Measurements from ENCODE around the gene MMP12. TPM values are rescaled to one million over a fixed set of nuclear protein-coding genes. Genes with fewer than 3 reads are reported as not detected.

The MMP12 gene
- total RNA-seq, 1 donor: 0.36 TPM

DNA sequence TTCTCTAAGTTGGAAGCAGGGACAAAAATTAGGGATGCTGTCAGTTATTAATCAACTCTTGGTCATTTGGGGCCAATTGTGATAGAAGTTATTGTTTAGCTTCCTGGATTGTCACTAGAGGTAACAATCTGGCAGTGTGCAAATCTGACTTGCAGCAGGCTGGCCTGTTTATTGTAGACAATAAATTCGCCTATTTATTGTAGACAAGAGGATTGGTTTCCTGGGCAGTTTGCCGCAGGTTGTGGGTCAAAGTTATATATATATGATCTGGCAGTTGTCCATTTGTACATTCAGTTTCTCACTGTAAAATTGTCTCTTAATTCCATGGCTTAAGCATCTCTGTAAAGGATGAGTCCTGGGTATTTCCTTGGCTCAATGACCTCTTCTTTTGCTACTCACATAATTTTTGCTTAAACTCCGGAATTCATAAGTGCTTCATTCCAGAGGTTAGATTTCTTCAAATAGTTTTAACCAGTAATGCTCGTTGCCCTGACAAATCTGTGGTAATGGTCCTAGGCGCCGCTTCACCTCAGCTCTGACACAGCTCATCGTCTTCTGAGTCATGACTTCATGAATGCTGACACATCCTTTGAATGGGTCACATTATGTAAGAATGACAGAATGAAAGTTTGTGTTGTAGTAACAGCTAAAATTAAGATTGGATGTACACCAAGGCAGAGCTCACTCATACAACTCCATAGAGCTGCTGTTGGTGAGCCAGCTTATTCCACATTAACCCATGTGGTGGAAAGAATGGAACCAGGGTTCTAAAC is 23.6 kb downstream of the MMP12 start:
- Histone ChIP-seq H3K4me3 (ENCODE audit: insufficient read depth, low read length) (no peak overlapping the region), H3K36me3 (ENCODE audit: insufficient read depth, low read length) (no peaks in the 10 kb centered on the region), H4K20me1 (ENCODE audit: insufficient read depth, low read length) (no peaks in the 10 kb centered on the region), H3K79me2 (ENCODE audit: insufficient read depth, low read length) (no peaks in the 10 kb centered on the region), H2AFZ (ENCODE audit: low read length) (no peak overlapping the region), H3K27me3 (ENCODE audit: insufficient read depth, low read length) (no peaks in the 10 kb centered on the region), H3K4me1 (ENCODE audit: insufficient read depth, low read length) (peaks cover 26% of the 10 kb centered on the region), H3K27ac (ENCODE audit: low read depth, low read length) (peak overlapping the region; percentile 59), H3K9me3 (ENCODE audit: low read depth, low read length) (no peaks in the 10 kb centered on the region), H3K4me2 (ENCODE audit: insufficient read depth, low read length) (peak overlapping the region; percentile 33)
- peak; percentile 60 for DNase-seq (ENCODE audit: insufficient read length, low spot score, missing footprints)
- TF ChIP-seq CTCF (IDR thresholded peaks at IDR 0.05; ENCODE audit: extremely low read depth, low read depth, low read length): no peak

DNA sequence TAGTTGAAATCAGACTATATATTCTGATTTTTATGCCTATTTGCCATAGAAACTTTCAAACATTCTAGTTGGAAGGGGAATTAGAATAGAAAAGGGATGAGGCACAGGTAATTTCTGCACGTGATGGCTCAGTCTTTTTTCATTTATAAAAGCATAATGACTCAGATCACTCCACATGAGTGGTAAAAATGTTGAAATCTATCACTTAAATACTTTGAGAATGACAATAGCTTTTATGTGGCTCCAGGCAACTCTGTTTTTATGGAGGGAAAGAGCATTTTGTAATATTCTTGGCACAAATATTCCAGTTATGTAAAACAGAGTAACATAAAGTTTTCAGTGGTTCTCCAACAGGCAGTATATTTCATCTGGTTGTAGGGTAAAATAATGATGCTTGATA is 25.5 kb downstream of the MMP12 start:
- Histone ChIP-seq H3K4me1 (ENCODE audit: insufficient read depth, low read length) (peaks cover 26% of the 10 kb centered on the region), H3K27me3 (ENCODE audit: insufficient read depth, low read length) (no peaks in the 10 kb centered on the region), H3K4me3 (ENCODE audit: insufficient read depth, low read length) (no peak overlapping the region), H4K20me1 (ENCODE audit: insufficient read depth, low read length) (no peaks in the 10 kb centered on the region), H3K9me3 (ENCODE audit: low read depth, low read length) (no peaks in the 10 kb centered on the region), H3K79me2 (ENCODE audit: insufficient read depth, low read length) (no peaks in the 10 kb centered on the region), H3K4me2 (ENCODE audit: insufficient read depth, low read length) (no peak overlapping the region), H3K36me3 (ENCODE audit: insufficient read depth, low read length) (no peaks in the 10 kb centered on the region), H3K27ac (ENCODE audit: low read depth, low read length) (no peak overlapping the region), H2AFZ (ENCODE audit: low read length) (no peak overlapping the region)
- peak; percentile 35 for DNase-seq (ENCODE audit: insufficient read length, low spot score, missing footprints)
- no peak for TF ChIP-seq CTCF (IDR thresholded peaks at IDR 0.05; ENCODE audit: extremely low read depth, low read depth, low read length)

- H3K9me3 ChIP-seq (ENCODE audit: low read depth, low read length): no peaks in the 10 kb centered on the region
- no peaks in the 10 kb centered on the region for H3K79me2 ChIP-seq (ENCODE audit: insufficient read depth, low read length)
- TF ChIP-seq CTCF (IDR thresholded peaks at IDR 0.05; ENCODE audit: extremely low read depth, low read depth, low read length): no peak
- H3K4me3 ChIP-seq (ENCODE audit: insufficient read depth, low read length): no peak overlapping the region
- H3K4me1 ChIP-seq (ENCODE audit: insufficient read depth, low read length): peaks cover 31% of the 10 kb centered on the region
- H4K20me1 ChIP-seq (ENCODE audit: insufficient read depth, low read length): no peaks in the 10 kb centered on the region
- H3K4me2 ChIP-seq (ENCODE audit: insufficient read depth, low read length): no peak overlapping the region
- no peaks in the 10 kb centered on the region for H3K27me3 ChIP-seq (ENCODE audit: insufficient read depth, low read length)
- H3K36me3 ChIP-seq (ENCODE audit: insufficient read depth, low read length): no peaks in the 10 kb centered on the region
- DNase-seq (ENCODE audit: insufficient read length, low spot score, missing footprints): no peak
- no peak overlapping the region for H3K27ac ChIP-seq (ENCODE audit: low read depth, low read length)
- no peak overlapping the region for H2AFZ ChIP-seq (ENCODE audit: low read length)
Observed at GRCh38 chr11:102846292-102846691, 28.5 kb downstream of the MMP12 start.

DNA sequence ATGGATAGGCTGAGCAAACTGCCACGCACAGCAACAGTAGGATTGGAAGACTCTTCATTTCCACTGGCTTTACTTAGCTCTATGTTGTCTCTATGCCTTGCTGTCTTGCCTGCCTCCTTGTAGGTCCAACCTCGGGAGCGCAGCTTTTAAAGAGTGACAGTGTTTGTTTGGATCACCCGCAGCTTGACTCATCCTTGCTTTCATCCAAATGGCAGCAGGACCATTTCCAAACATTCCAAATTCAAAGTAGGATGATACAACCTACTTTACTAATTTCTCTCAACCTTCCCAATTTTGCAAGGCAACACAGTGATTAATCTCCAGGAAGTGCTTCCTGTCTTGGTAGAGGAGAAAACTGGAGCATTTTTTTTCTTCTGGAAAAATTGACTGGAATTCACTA is 31.3 kb downstream of the MMP12 start, which contains the start of gene MMP3:
Gene MMP3 (minus strand): TSS at position 121 of the 400 bp plus-strand sequence. CDS start 63 bp downstream, at position 58.
- no peak for TF ChIP-seq CTCF (IDR thresholded peaks at IDR 0.05; ENCODE audit: extremely low read depth, low read depth, low read length)
- Histone ChIP-seq H3K79me2 (ENCODE audit: insufficient read depth, low read length) (no peaks in the 10 kb centered on the region), H3K27ac (ENCODE audit: low read depth, low read length) (no peak within 1 kb of the TSS), H3K4me3 (ENCODE audit: insufficient read depth, low read length) (no peak within 1 kb of the TSS), H3K36me3 (ENCODE audit: insufficient read depth, low read length) (no peaks in the 10 kb centered on the region), H4K20me1 (ENCODE audit: insufficient read depth, low read length) (no peaks in the 10 kb centered on the region), H3K4me1 (ENCODE audit: insufficient read depth, low read length) (peaks cover 9% of the 10 kb centered on the region), H2AFZ (ENCODE audit: low read length) (peak within 1 kb of the TSS; percentile 15), H3K9me3 (ENCODE audit: low read depth, low read length) (no peaks in the 10 kb centered on the region), H3K4me2 (ENCODE audit: insufficient read depth, low read length) (peak within 1 kb of the TSS; percentile 49), H3K27me3 (ENCODE audit: insufficient read depth, low read length) (no peaks in the 10 kb centered on the region)
- peak; percentile 15 for DNase-seq (ENCODE audit: insufficient read length, low spot score, missing footprints)

Data from osteoblast (primary cell).